ENCODE results near the gene MAL.

The MAL gene

GRCh38 chr2:95022309-95023221, 2.9 kb upstream of the MAL start:
- no CpG with 5 or more reads among the region's 15 CpGs for WGBS (ENCODE audit: insufficient coverage, insufficient read length)
- Histone ChIP-seq H3K27ac (ENCODE audit: low read length) (no peak overlapping the region), H3K9me3 (ENCODE audit: control insufficient read depth, insufficient read depth, low read length) (no peaks in the 10 kb centered on the region), H3K4me3 (ENCODE audit: low read length) (no peak overlapping the region), H3K27me3 (ENCODE audit: control insufficient read depth, insufficient read depth, low read length) (peaks cover 16% of the 10 kb centered on the region), H3K4me1 (ENCODE audit: control insufficient read depth, insufficient read depth, low read length) (no peaks in the 10 kb centered on the region), H3K36me3 (ENCODE audit: control insufficient read depth, insufficient read depth, low read length) (no peaks in the 10 kb centered on the region)
- peak; percentile 20 for DNase-seq (ENCODE audit: low read depth, low spot score)

GRCh38 chr2:95023222-95023597, 2.3 kb upstream of the MAL start:
- Histone ChIP-seq H3K36me3 (ENCODE audit: control insufficient read depth, insufficient read depth, low read length) (no peaks in the 10 kb centered on the region), H3K4me1 (ENCODE audit: control insufficient read depth, insufficient read depth, low read length) (no peaks in the 10 kb centered on the region), H3K27ac (ENCODE audit: low read length) (no peak overlapping the region), H3K27me3 (ENCODE audit: control insufficient read depth, insufficient read depth, low read length) (peaks cover 16% of the 10 kb centered on the region), H3K9me3 (ENCODE audit: control insufficient read depth, insufficient read depth, low read length) (no peaks in the 10 kb centered on the region), H3K4me3 (ENCODE audit: low read length) (no peak overlapping the region)
- no peak for DNase-seq (ENCODE audit: low read depth, low spot score)
- no CpG with 5 or more reads among the region's 2 CpGs for WGBS (ENCODE audit: insufficient coverage, insufficient read length)

- DNase-seq (ENCODE audit: low read depth, low spot score): no peak
- Histone ChIP-seq H3K4me1 (ENCODE audit: control insufficient read depth, insufficient read depth, low read length) (no peaks in the 10 kb centered on the region), H3K4me3 (ENCODE audit: low read length) (no peak overlapping the region), H3K27ac (ENCODE audit: low read length) (no peak overlapping the region), H3K27me3 (ENCODE audit: control insufficient read depth, insufficient read depth, low read length) (peaks cover 16% of the 10 kb centered on the region), H3K36me3 (ENCODE audit: control insufficient read depth, insufficient read depth, low read length) (no peaks in the 10 kb centered on the region), H3K9me3 (ENCODE audit: control insufficient read depth, insufficient read depth, low read length) (no peaks in the 10 kb centered on the region)
- no CpG with 5 or more reads among the region's 11 CpGs for WGBS (ENCODE audit: insufficient coverage, insufficient read length)
These were observed 1.1 kb upstream of the MAL start for GRCh38 chr2:95024371-95024770.

- H3K27me3 ChIP-seq (ENCODE audit: control insufficient read depth, insufficient read depth, low read length): peaks cover 16% of the 10 kb centered on the region
- no CpG with 5 or more reads among the region's 30 CpGs for WGBS (ENCODE audit: insufficient coverage, insufficient read length)
- H3K27ac ChIP-seq (ENCODE audit: low read length): no peak overlapping the region
- no peaks in the 10 kb centered on the region for H3K9me3 ChIP-seq (ENCODE audit: control insufficient read depth, insufficient read depth, low read length)
- no peaks in the 10 kb centered on the region for H3K4me1 ChIP-seq (ENCODE audit: control insufficient read depth, insufficient read depth, low read length)
- no peaks in the 10 kb centered on the region for H3K36me3 ChIP-seq (ENCODE audit: control insufficient read depth, insufficient read depth, low read length)
- H3K4me3 ChIP-seq (ENCODE audit: low read length): no peak overlapping the region
- no peak for DNase-seq (ENCODE audit: low read depth, low spot score)
These were observed 525 bp upstream of the MAL start for GRCh38 chr2:95024960-95025405.

GRCh38 chr2:95026471-95027368, 1.2 kb downstream of the MAL start:
- peaks cover 16% of the 10 kb centered on the region for H3K27me3 ChIP-seq (ENCODE audit: control insufficient read depth, insufficient read depth, low read length)
- no peak overlapping the region for H3K27ac ChIP-seq (ENCODE audit: low read length)
- H3K4me3 ChIP-seq (ENCODE audit: low read length): no peak overlapping the region
- H3K4me1 ChIP-seq (ENCODE audit: control insufficient read depth, insufficient read depth, low read length): no peaks in the 10 kb centered on the region
- H3K9me3 ChIP-seq (ENCODE audit: control insufficient read depth, insufficient read depth, low read length): no peaks in the 10 kb centered on the region
- H3K36me3 ChIP-seq (ENCODE audit: control insufficient read depth, insufficient read depth, low read length): no peaks in the 10 kb centered on the region
- no peak for DNase-seq (ENCODE audit: low read depth, low spot score)
- no CpG with 5 or more reads among the region's 47 CpGs for WGBS (ENCODE audit: insufficient coverage, insufficient read length)

- Histone ChIP-seq H3K27me3 (ENCODE audit: control insufficient read depth, insufficient read depth, low read length) (peaks cover 16% of the 10 kb centered on the region), H3K9me3 (ENCODE audit: control insufficient read depth, insufficient read depth, low read length) (no peaks in the 10 kb centered on the region), H3K36me3 (ENCODE audit: control insufficient read depth, insufficient read depth, low read length) (no peaks in the 10 kb centered on the region), H3K27ac (ENCODE audit: low read length) (no peak overlapping the region), H3K4me1 (ENCODE audit: control insufficient read depth, insufficient read depth, low read length) (no peaks in the 10 kb centered on the region), H3K4me3 (ENCODE audit: low read length) (no peak overlapping the region)
- WGBS (ENCODE audit: insufficient coverage, insufficient read length): no CpG with 5 or more reads among the region's 9 CpGs
- DNase-seq (ENCODE audit: low read depth, low spot score): no peak
These were observed 1.8 kb downstream of the MAL start for GRCh38 chr2:95027369-95027720.

GRCh38 chr2:95029898-95030341, 4.4 kb downstream of the MAL start:
- no peak for DNase-seq (ENCODE audit: low read depth, low spot score)
- Histone ChIP-seq H3K4me3 (ENCODE audit: low read length) (no peak overlapping the region), H3K36me3 (ENCODE audit: control insufficient read depth, insufficient read depth, low read length) (no peaks in the 10 kb centered on the region), H3K27me3 (ENCODE audit: control insufficient read depth, insufficient read depth, low read length) (peaks cover 16% of the 10 kb centered on the region), H3K9me3 (ENCODE audit: control insufficient read depth, insufficient read depth, low read length) (no peaks in the 10 kb centered on the region), H3K4me1 (ENCODE audit: control insufficient read depth, insufficient read depth, low read length) (no peaks in the 10 kb centered on the region), H3K27ac (ENCODE audit: low read length) (no peak overlapping the region)
- no CpG with 5 or more reads among the region's 4 CpGs for WGBS (ENCODE audit: insufficient coverage, insufficient read length)

- no peak for DNase-seq (ENCODE audit: low read depth, low spot score)
- H3K36me3 ChIP-seq (ENCODE audit: control insufficient read depth, insufficient read depth, low read length): no peaks in the 10 kb centered on the region
- no CpG with 5 or more reads among the region's 5 CpGs for WGBS (ENCODE audit: insufficient coverage, insufficient read length)
- H3K27ac ChIP-seq (ENCODE audit: low read length): no peak overlapping the region
- no peaks in the 10 kb centered on the region for H3K4me1 ChIP-seq (ENCODE audit: control insufficient read depth, insufficient read depth, low read length)
- no peaks in the 10 kb centered on the region for H3K9me3 ChIP-seq (ENCODE audit: control insufficient read depth, insufficient read depth, low read length)
- peaks cover 13% of the 10 kb centered on the region for H3K27me3 ChIP-seq (ENCODE audit: control insufficient read depth, insufficient read depth, low read length)
- H3K4me3 ChIP-seq (ENCODE audit: low read length): no peak overlapping the region
These were observed 5.0 kb downstream of the MAL start for GRCh38 chr2:95030496-95030895.

GRCh38 chr2:95031076-95031725, 5.7 kb downstream of the MAL start:
- Histone ChIP-seq H3K27me3 (ENCODE audit: control insufficient read depth, insufficient read depth, low read length) (peaks cover 8% of the 10 kb centered on the region), H3K4me3 (ENCODE audit: low read length) (no peak overlapping the region), H3K36me3 (ENCODE audit: control insufficient read depth, insufficient read depth, low read length) (no peaks in the 10 kb centered on the region), H3K27ac (ENCODE audit: low read length) (no peak overlapping the region), H3K9me3 (ENCODE audit: control insufficient read depth, insufficient read depth, low read length) (no peaks in the 10 kb centered on the region), H3K4me1 (ENCODE audit: control insufficient read depth, insufficient read depth, low read length) (no peaks in the 10 kb centered on the region)
- no CpG with 5 or more reads among the region's 7 CpGs for WGBS (ENCODE audit: insufficient coverage, insufficient read length)
- no peak for DNase-seq (ENCODE audit: low read depth, low spot score)

GRCh38 chr2:95031726-95032116, 6.2 kb downstream of the MAL start:
- no peaks in the 10 kb centered on the region for H3K9me3 ChIP-seq (ENCODE audit: control insufficient read depth, insufficient read depth, low read length)
- H3K27me3 ChIP-seq (ENCODE audit: control insufficient read depth, insufficient read depth, low read length): peaks cover 5% of the 10 kb centered on the region
- no peak overlapping the region for H3K4me3 ChIP-seq (ENCODE audit: low read length)
- no peak overlapping the region for H3K27ac ChIP-seq (ENCODE audit: low read length)
- no peaks in the 10 kb centered on the region for H3K4me1 ChIP-seq (ENCODE audit: control insufficient read depth, insufficient read depth, low read length)
- no peak for DNase-seq (ENCODE audit: low read depth, low spot score)
- no peaks in the 10 kb centered on the region for H3K36me3 ChIP-seq (ENCODE audit: control insufficient read depth, insufficient read depth, low read length)
- no CpG with 5 or more reads among the region's 1 CpG for WGBS (ENCODE audit: insufficient coverage, insufficient read length)

Data from iPS DF 6.9 (cell line).